Mucosa of gallbladder (tissue), 1 donor: ENCODE measurements around the gene NBEAL2. TPM values are rescaled to one million over a fixed set of nuclear protein-coding genes. Genes with fewer than 3 reads are reported as not detected.
"Not testable (repeated sequence)": the region's sequence is repeated elsewhere in the genome, so short reads cannot be mapped to it uniquely, and the experiment has no call there.

Experiments
- DNase-seq: peaks from one replicate; pipeline ENCODE4 v3.0.0-alpha.2; 2020; ENCODE audit warnings: low spot score
- total RNA-seq: library from RNA; stranded (reverse); gene quantifications from one replicate; pipeline ENCODE4 v1.2.1, GENCODE V29; 2021
- donor health status: DM: no; HTN: no; CAD: no.

The NBEAL2 gene
- total RNA-seq, 1 donor from 2014 or later: 150 TPM

GRCh38 chr3:46962427-46962826, 17.0 kb upstream of the NBEAL2 start:
- no peak for DNase-seq

DNA sequence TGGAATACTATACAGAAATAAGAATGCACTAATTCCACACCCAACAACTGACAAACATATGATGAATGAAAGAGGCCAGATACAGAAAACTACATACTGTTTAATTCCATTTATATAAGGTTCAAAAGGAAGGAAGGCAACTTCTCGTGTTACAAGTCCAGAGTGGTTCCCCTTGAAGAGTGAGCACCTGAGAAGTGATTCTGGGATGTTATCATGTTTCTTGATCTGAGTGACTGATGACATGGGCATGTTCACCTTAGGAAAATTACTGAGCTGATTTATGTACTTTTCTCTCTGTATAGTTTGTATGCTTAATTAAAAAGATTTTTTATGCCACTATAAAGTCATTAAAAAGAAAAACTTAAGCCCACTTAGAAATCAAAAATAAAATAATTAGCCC, 16.5 kb upstream of the NBEAL2 start:
- no peak for DNase-seq

GRCh38 chr3:46964038-46964590, 15.4 kb upstream of the NBEAL2 start:
- DNase-seq: not testable (repeated sequence)

DNA sequence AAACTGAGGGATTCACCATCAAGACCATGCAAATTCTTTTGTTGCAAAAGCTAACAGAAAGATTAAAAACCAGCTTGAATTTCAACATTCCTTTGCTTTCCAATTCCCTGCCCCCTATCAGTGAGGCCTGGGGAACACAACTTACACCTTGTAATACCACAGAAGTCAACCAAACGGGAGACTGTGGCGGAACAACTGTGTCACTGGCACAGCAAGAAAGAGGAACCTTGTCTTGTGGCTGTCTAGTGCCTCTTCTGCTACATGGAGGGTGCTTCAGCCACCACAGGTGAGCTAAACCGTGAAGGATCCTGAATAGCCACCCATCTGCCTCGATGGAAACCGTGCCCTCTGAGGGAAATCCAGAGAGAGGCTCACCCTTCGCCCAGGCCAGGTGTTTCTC, 14.3 kb upstream of the NBEAL2 start:
- no peak for DNase-seq

GRCh38 chr3:46966811-46967210, 12.7 kb upstream of the NBEAL2 start:
- DNase-seq: no peak

DNA sequence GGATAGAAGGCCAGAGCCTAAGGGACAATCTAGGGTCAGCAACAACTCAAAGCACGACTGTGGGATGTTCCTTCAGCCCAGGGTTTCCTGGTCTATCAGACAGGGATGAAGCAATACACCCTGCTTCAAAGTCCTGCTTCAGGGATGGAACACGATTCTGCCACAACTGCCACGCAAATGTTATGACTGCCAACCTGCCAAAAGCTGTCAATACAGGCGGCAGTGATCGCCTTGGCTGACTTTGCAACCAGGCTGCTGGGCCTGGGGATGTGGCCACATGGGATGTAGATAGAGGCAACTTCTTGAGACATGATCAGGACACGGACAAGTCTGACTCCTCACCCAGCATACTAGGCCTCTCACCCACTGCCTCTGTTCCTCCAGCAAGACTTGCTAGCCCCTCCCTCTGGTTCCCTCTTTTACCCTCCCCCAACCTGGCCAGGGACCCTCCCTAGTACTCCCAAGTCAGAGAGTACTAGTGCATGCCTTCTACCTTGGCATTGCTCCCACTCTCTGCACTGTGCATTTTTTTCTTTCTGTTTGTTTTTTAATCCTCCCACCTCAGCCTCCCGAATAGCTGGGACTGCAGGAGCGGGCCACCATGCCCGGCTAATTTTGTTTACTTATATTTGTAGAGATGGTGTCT, 10.6 kb upstream of the NBEAL2 start:
- no peak for DNase-seq

- DNase-seq: peak; percentile 63
Measured at GRCh38 chr3:46970391-46971091, 8.9 kb upstream of the NBEAL2 start.

- DNase-seq: no peak
Measured at GRCh38 chr3:46971151-46971550, 8.3 kb upstream of the NBEAL2 start.

- no peak for DNase-seq
Measured at GRCh38 chr3:46971742-46972141, 7.7 kb upstream of the NBEAL2 start.

DNA sequence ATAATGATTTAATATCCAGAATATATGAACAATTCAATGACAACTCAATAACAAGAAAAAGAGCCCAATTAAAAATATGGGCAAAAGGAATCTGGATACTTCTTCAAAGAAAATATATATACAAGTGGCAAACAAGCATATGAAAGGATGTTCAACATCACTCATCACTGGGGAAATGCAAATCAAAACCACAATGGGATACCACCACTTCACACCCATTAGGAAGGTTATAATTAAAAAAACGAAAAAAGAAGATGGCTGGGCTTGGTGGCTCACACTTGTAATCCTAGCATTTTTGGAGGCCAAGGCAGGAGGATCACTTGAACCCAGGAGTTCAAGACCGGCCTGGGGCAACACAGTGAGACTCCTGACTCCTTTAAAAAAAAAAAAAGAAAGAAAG, 7.1 kb upstream of the NBEAL2 start:
- no peak for DNase-seq

- no peak for DNase-seq
Measured at GRCh38 chr3:46974421-46975171, 4.9 kb upstream of the NBEAL2 start.

GRCh38 chr3:46976326-46977190, 2.9 kb upstream of the NBEAL2 start, which contains the start of gene CCDC12:
CCDC12 (minus strand) TSS chr3:46976745; CDS start chr3:46976732, 13 bp downstream.
- peak; percentile 98 for DNase-seq

GRCh38 chr3:46977811-46978195, 1.7 kb upstream of the NBEAL2 start:
- DNase-seq: no peak

- no peak for DNase-seq
Measured at GRCh38 chr3:46978381-46978780, 1.1 kb upstream of the NBEAL2 start.

GRCh38 chr3:46979958-46980497, 562 bp downstream of the NBEAL2 start:
- no peak for DNase-seq

DNA sequence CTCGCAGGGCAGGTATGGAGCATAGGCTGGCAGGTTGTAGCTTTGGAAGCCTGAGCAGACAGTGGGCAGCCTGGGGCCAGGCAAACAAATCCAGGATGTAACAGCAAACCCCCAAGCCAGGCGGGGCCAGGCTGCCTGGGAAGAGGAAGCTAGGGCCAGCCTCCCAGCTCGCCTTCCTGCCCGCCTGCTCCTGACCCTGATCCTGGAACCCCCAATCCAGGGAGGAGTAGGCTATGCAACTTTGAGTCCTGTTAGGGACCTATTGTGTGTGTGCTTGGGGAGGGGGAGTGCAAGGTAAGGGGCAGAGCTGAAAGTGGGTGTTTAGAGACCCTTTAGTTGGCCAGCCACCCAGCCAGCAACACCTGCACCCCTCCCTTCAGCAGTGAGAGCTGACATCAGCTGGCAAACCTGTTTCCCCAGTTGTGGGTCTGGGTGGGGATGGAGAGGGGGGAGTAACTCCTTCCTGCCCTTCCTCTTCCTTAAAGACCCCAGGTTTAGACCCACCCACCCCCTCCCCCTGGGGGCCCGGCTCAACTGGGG, 2.5 kb downstream of the NBEAL2 start:
- DNase-seq: no peak

DNA sequence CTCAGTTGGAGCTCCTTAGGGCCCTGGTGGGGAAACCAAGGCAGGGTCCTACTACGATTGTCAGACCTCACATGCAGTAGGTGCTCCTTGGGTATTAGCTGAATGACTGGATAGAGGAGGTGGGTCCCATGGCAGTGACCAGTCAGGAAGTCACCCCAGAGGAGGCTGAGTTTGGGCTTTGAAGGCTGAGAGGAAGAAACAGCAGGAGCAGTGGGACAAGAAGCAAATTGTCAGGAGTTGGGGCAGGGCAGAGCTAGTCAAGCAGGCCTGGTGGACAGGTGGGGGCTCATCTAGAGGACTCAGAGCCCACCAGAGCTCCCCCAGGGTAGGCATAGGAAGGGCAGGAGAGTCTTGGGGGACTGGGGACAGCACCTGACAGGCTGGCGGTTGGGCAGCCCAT, 3.1 kb downstream of the NBEAL2 start:
- DNase-seq: no peak

- no peak for DNase-seq
Measured at GRCh38 chr3:46984591-46985459, 5.4 kb downstream of the NBEAL2 start.

DNA sequence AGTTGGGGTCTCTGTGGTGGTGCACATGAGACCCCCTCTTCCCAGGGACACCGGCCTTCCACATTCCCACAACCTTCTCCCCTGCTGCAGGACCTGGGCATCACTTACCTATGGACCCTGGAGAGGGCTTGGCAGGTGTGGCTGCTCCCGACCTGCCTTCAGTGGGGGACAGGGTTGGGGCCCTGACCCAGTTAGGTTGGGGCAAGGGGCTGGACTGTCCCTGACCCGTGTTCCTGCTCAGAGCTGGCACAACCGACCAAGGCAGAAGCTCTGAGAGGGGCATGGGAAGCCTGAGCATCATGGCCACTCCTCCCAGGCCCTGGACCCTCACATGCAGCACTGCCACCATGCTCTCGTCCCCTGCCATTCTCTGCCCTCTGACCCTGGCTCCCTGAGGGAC, 6.1 kb downstream of the NBEAL2 start:
- no peak for DNase-seq
